ENCODE results near the gene SNX25. TPM values are rescaled to one million over a fixed set of nuclear protein-coding genes. Genes with fewer than 3 reads are reported as not detected.

The SNX25 gene
- total RNA-seq, 2 donors from 2014 or later: 21.4 to 26.0 TPM

- H3K4me1 Mint-ChIP-seq: peaks cover 18% of the 10 kb centered on the region
- peaks cover 38% of the 10 kb centered on the region for H3K36me3 ChIP-seq (ENCODE audit: control insufficient read depth, insufficient read depth, low read length)
- no peak for DNase-seq
- H3K27me3 Mint-ChIP-seq (ENCODE audit: insufficient read depth): no peaks in the 10 kb centered on the region
- H3K4me3 Mint-ChIP-seq: no peak overlapping the region
- H3K9me3 Mint-ChIP-seq: no peaks in the 10 kb centered on the region
- H3K9me3 ChIP-seq (ENCODE audit: control insufficient read depth, low read length): no peaks in the 10 kb centered on the region
- no peaks in the 10 kb centered on the region for H3K27me3 ChIP-seq (ENCODE audit: control insufficient read depth, insufficient read depth, low read length, poor library complexity, severe bottlenecking)
- H3K27ac ChIP-seq (ENCODE audit: low read depth, low read length): no peak overlapping the region
- no peak overlapping the region for H3K4me3 ChIP-seq (ENCODE audit: low read length)
- WGBS, 2 experiments (ENCODE audit: insufficient coverage in 1 of 2, insufficient read length in 1 of 2): 67 to 85% methylated on average over 8 of the region's 8 CpGs
- no peaks in the 10 kb centered on the region for H3K4me1 ChIP-seq (ENCODE audit: control insufficient read depth, insufficient read depth, low read length)
- H3K9ac ChIP-seq (ENCODE audit: extremely low read depth, low read length, poor library complexity, severe bottlenecking): no peak overlapping the region
- TF ChIP-seq CTCF (conservative IDR thresholded peaks at IDR 0.05): no peak
- H3K27ac Mint-ChIP-seq: peak overlapping the region; percentile 53
- peaks cover 6% of the 10 kb centered on the region for H3K36me3 Mint-ChIP-seq (ENCODE audit: low read depth)
Observed at GRCh38 chr4:185259719-185260118, 50.3 kb downstream of the SNX25 start.

GRCh38 chr4:185261946-185262345 is 52.5 kb downstream of the SNX25 start:
- H3K36me3 Mint-ChIP-seq (ENCODE audit: low read depth): peaks cover 8% of the 10 kb centered on the region
- H3K4me3 ChIP-seq (ENCODE audit: low read length): no peak overlapping the region
- H3K4me1 Mint-ChIP-seq: peaks cover 14% of the 10 kb centered on the region
- no peaks in the 10 kb centered on the region for H3K9me3 Mint-ChIP-seq
- H3K27me3 ChIP-seq (ENCODE audit: control insufficient read depth, insufficient read depth, low read length, poor library complexity, severe bottlenecking): no peaks in the 10 kb centered on the region
- H3K27me3 Mint-ChIP-seq (ENCODE audit: insufficient read depth): no peaks in the 10 kb centered on the region
- H3K4me3 Mint-ChIP-seq: no peak overlapping the region
- H3K9ac ChIP-seq (ENCODE audit: extremely low read depth, low read length, poor library complexity, severe bottlenecking): no peak overlapping the region
- 95 to 100% methylated on average over 2 to 3 of the region's 4 CpGs for WGBS, 2 experiments (ENCODE audit: insufficient coverage in 1 of 2, insufficient read length in 1 of 2)
- DNase-seq: no peak
- H3K27ac ChIP-seq (ENCODE audit: low read depth, low read length): no peak overlapping the region
- no peak overlapping the region for H3K27ac Mint-ChIP-seq
- TF ChIP-seq CTCF (conservative IDR thresholded peaks at IDR 0.05): no peak
- peaks cover 41% of the 10 kb centered on the region for H3K36me3 ChIP-seq (ENCODE audit: control insufficient read depth, insufficient read depth, low read length)
- H3K4me1 ChIP-seq (ENCODE audit: control insufficient read depth, insufficient read depth, low read length): no peaks in the 10 kb centered on the region
- no peaks in the 10 kb centered on the region for H3K9me3 ChIP-seq (ENCODE audit: control insufficient read depth, low read length)

GRCh38 chr4:185263419-185263818 is 54.0 kb downstream of the SNX25 start:
- Histone ChIP-seq H3K27me3 (ENCODE audit: control insufficient read depth, insufficient read depth, low read length, poor library complexity, severe bottlenecking) (no peaks in the 10 kb centered on the region), H3K27ac (ENCODE audit: low read depth, low read length) (no peak overlapping the region), H3K4me1 (ENCODE audit: control insufficient read depth, insufficient read depth, low read length) (no peaks in the 10 kb centered on the region), H3K36me3 (ENCODE audit: control insufficient read depth, insufficient read depth, low read length) (peaks cover 46% of the 10 kb centered on the region), H3K9me3 (ENCODE audit: control insufficient read depth, low read length) (no peaks in the 10 kb centered on the region), H3K4me3 (ENCODE audit: low read length) (no peak overlapping the region), H3K9ac (ENCODE audit: extremely low read depth, low read length, poor library complexity, severe bottlenecking) (no peak overlapping the region)
- TF ChIP-seq CTCF (conservative IDR thresholded peaks at IDR 0.05): no peak
- Mint-ChIP-seq H3K36me3 (ENCODE audit: low read depth) (peaks cover 17% of the 10 kb centered on the region), H3K27me3 (ENCODE audit: insufficient read depth) (no peaks in the 10 kb centered on the region), H3K4me1 (peaks cover 14% of the 10 kb centered on the region), H3K4me3 (no peak overlapping the region), H3K9me3 (no peaks in the 10 kb centered on the region), H3K27ac (no peak overlapping the region)
- 89 to 96% methylated on average over 1 to 2 of the region's 2 CpGs for WGBS, 2 experiments (ENCODE audit: insufficient coverage in 1 of 2, insufficient read length in 1 of 2)
- no peak for DNase-seq
